Measurements from ENCODE around the gene UCK2.

Gene UCK2

GRCh38 chr1:165834229-165834628 is 6.8 kb downstream of the UCK2 start:
- DNase-seq (ENCODE audit: low read depth in 3 of 3), result no peak

- DNase-seq (ENCODE audit: low read depth in 3 of 3), result no peak
Observed at GRCh38 chr1:165834881-165835280, 7.5 kb downstream of the UCK2 start.

GRCh38 chr1:165836664-165837482 is 9.5 kb downstream of the UCK2 start:
- DNase-seq (ENCODE audit: low read depth in 3 of 3), result no peak

GRCh38 chr1:165837838-165838364 is 10.5 kb downstream of the UCK2 start:
- no peak for DNase-seq (ENCODE audit: low read depth in 3 of 3)

- DNase-seq (ENCODE audit: low read depth in 3 of 3), result no peak
Observed at GRCh38 chr1:165840423-165840822, 13.0 kb downstream of the UCK2 start.

- DNase-seq (ENCODE audit: low read depth in 3 of 3), result no peak
Observed at GRCh38 chr1:165841582-165842017, 14.2 kb downstream of the UCK2 start.

- DNase-seq (ENCODE audit: low read depth in 3 of 3), result no peak
Observed at GRCh38 chr1:165842023-165842670, 14.7 kb downstream of the UCK2 start.

- DNase-seq (ENCODE audit: low read depth in 3 of 3), result peak in 1 of 3 experiments; percentile 13
Observed at GRCh38 chr1:165842671-165843129, 15.3 kb downstream of the UCK2 start.

- no peak for DNase-seq (ENCODE audit: low read depth in 3 of 3)
Observed at GRCh38 chr1:165843304-165843703, 15.9 kb downstream of the UCK2 start.

GRCh38 chr1:165844114-165844798 is 16.8 kb downstream of the UCK2 start:
- DNase-seq (ENCODE audit: low read depth in 3 of 3), result no peak

GRCh38 chr1:165844933-165845332 is 17.5 kb downstream of the UCK2 start:
- DNase-seq (ENCODE audit: low read depth in 3 of 3), result no peak

GRCh38 chr1:165845569-165845968 is 18.2 kb downstream of the UCK2 start:
- no peak for DNase-seq (ENCODE audit: low read depth in 3 of 3)

GRCh38 chr1:165845992-165846748 is 18.8 kb downstream of the UCK2 start:
- DNase-seq (ENCODE audit: low read depth in 3 of 3), result no peak

- no peak for DNase-seq (ENCODE audit: low read depth in 3 of 3)
Observed at GRCh38 chr1:165847486-165847885, 20.1 kb downstream of the UCK2 start.

- DNase-seq (ENCODE audit: low read depth in 3 of 3), result no peak
Observed at GRCh38 chr1:165849353-165850133, 22.1 kb downstream of the UCK2 start.

GRCh38 chr1:165851034-165851658 is 23.7 kb downstream of the UCK2 start:
- DNase-seq (ENCODE audit: low read depth in 3 of 3), result no peak

- DNase-seq (ENCODE audit: low read depth in 3 of 3), result no peak
Observed at GRCh38 chr1:165852871-165853270, 25.5 kb downstream of the UCK2 start.

GRCh38 chr1:165853528-165854075 is 26.2 kb downstream of the UCK2 start:
- DNase-seq (ENCODE audit: low read depth in 3 of 3), result no peak

GRCh38 chr1:165854101-165854845 is 26.9 kb downstream of the UCK2 start:
- no peak for DNase-seq (ENCODE audit: low read depth in 3 of 3)

Measured in stimulated activated CD4-positive, alpha-beta T cell treated with anti-CD3 and anti-CD28 coated beads, TNF-alpha, amount 100 ng/mL, for 24 hours (primary cell).